Activated CD8-positive, alpha-beta memory T cell treated with anti-CD3 and anti-CD28 coated beads, Interleukin-2, amount 50 U/mL, for 24 hours (primary cell): Measurements from ENCODE around the gene AKAP5.
"Not testable (repeated sequence)": the region's sequence is repeated elsewhere in the genome, so short reads cannot be mapped to it uniquely, and the experiment has no call there.

Experiments used
- DNase-seq: peaks from one replicate; pipeline ENCODE4 v3.0.0-alpha.2; 2020; ENCODE audit errors: extremely low read depth

Gene AKAP5

GRCh38 chr14:64502887-64503433 lies 37.7 kb downstream of the AKAP5 start:
- no peak for DNase-seq

GRCh38 chr14:64503434-64504309 lies 38.4 kb downstream of the AKAP5 start, which contains the start of gene ZBTB25:
ZBTB25 (minus strand) TSS chr14:64503838; CDS start chr14:64490533, 13,305 bp downstream.
- peak; percentile 86 for DNase-seq

DNA sequence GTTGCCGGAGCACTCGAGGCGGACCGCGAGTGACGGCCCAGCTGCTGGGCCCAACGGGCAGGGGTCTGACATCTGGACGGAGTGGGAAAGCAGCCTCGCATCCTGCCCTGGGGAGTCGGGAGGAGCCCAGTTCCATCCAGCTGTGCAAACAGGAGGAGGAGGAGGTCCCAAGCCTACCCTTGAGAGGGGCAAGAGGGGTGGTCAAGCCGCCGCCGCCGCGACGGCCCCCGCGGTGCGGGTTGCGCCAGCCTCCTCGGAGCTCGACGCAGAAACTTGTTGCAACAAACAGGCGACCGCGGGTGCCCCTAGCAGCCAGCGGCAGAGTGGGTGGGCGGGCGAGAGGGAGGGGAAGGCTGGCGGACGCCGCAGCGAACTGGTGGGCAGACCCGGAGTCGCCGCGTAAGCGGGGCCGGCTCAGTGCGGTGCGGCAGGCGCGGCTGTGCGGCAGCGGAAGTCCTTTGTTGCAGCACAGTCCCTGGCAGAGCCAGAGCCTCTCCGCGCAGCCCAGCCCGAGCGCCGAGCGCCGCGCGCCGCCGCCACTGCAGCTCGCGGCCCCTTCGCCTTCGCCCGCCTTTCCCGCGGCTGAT lies 39.1 kb downstream of the AKAP5 start, which contains the start of gene ZBTB1:
Gene ZBTB1 (plus strand): TSS at position 461 of the 587 bp plus-strand sequence. CDS start 16,735 bp downstream, outside the sequence.
- peak; percentile 75 for DNase-seq

DNA sequence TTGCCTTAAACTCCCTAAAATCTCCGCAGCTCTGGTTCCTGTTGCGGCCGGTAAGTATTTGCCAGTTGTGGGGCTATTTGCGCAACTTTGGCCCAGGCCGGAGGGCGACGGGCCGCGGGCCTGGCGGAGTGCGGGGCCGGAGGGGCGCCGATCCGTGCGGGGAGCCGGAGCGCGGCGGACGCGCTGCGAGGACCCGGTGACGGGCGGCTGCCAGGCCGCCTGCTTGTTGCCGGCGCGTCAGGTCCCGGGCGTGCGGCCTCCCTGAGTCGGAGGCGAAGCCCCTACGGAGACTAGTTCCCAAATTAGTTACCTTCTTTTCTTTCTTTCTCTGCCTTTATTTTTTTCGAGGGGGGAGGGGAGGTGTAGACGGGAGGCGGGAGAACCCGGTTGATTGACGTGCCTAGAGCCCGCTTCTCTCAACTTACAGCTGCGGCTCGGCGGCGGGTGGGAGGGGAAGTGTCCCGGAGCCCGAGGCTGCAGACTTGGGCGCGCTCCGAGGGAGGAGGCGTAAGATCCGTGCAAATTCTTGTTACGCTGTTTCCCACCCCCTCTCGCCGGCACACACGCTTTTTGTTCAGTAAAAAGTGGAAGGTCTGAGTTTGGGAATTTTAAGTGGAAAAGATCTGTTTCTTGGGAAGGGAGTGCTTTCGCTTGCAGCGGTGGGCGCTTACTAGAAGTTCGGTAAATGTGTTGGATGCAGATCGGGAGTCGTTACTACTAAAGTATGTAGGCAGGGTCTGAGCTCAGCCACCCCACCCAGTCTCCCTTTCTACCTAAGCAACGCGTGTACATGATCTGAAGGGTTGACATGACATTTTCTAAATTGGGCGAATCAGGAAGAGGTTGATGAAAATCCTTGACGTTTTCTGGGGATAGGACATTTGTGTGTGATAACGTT lies 39.8 kb downstream of the AKAP5 start:
- peak; percentile 64 for DNase-seq

GRCh38 chr14:64506721-64507120 lies 41.4 kb downstream of the AKAP5 start:
- DNase-seq, result no peak

DNA sequence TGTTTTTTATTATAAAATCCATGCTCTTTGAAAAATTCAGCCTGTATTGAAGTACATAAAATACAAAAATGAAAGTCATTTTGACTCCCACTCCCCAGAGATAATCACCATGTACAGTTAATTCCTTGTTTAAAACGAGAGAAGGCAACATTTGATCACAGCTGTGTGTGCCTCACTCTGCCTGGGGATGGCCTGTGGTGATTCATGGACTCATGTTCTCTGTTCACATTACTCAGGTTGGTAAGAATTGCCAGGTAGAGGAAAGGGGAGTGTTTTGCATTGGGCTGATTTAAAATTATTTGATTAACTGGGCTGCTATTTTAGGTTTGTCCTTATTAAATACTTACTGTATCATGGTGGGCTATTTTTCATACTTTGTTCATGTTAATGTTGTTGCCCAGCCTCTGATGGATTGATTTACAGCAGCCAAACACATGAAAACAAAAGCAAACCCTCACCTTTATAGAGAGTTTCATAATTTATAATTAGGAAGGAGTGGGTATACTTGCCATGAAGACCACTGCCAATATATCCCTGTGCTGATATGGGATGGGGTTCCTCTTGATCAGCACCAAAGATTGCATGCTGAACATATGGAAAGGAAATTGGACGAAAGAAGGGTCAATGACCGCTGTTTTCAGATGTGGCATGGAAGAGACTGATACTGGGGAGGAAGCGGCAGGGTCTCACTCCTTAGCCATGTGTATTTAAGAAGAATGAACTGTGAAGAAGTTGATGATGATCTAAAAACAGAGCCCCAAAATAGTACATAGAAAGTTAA lies 42.3 kb downstream of the AKAP5 start:
- DNase-seq, result no peak

- DNase-seq, result no peak
Measured at GRCh38 chr14:64508215-64508776, 43.0 kb downstream of the AKAP5 start.

DNA sequence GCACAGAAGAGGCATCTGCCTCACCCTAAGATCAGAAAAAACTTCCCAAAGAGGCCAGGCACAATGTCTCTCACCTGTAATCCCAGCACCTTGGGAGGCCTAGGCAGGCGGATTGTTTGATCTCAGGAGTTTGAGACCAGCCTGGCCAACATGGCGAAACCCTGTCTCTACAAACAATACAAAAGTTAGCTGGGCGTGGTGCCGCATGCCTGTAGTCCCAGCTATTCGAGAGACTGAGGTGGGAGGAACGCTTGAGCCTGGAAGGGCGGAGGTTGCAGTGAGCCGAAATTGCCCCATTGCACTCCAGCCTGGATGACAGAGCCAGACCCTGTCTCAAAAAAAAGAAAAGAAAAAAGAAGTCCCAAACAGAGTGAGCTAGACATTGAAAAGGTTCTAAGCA lies 43.7 kb downstream of the AKAP5 start:
- no peak for DNase-seq

- DNase-seq, result peak; percentile 40
Measured at GRCh38 chr14:64510825-64511671, 45.7 kb downstream of the AKAP5 start.

GRCh38 chr14:64513271-64513670 lies 48.0 kb downstream of the AKAP5 start:
- no peak for DNase-seq

- DNase-seq, result no peak
Measured at GRCh38 chr14:64515053-64515452, 49.8 kb downstream of the AKAP5 start.

- no peak for DNase-seq
Measured at GRCh38 chr14:64516969-64517368, 51.7 kb downstream of the AKAP5 start.

DNA sequence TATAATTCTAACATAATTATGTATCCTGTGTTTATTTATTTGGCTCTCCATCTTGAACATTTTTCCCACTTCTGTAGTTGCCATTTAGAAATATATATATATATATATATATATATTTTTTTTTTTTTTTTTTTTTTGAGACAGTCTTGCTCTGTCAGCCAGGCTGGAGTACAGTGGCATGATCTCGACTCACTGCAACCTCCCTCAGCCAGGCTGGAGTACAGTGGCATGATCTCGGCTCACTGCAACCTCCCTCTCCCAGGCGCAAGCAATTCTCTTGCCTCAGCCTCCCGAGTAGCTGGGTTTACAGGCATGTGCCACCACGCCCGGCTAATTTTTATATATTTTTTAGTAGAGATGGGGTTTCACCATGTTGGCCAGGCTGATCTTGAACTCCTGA lies 52.4 kb downstream of the AKAP5 start:
- DNase-seq, result not testable (repeated sequence)

GRCh38 chr14:64518229-64518628 lies 52.9 kb downstream of the AKAP5 start:
- no peak for DNase-seq

GRCh38 chr14:64520699-64521098 lies 55.4 kb downstream of the AKAP5 start:
- no peak for DNase-seq

DNA sequence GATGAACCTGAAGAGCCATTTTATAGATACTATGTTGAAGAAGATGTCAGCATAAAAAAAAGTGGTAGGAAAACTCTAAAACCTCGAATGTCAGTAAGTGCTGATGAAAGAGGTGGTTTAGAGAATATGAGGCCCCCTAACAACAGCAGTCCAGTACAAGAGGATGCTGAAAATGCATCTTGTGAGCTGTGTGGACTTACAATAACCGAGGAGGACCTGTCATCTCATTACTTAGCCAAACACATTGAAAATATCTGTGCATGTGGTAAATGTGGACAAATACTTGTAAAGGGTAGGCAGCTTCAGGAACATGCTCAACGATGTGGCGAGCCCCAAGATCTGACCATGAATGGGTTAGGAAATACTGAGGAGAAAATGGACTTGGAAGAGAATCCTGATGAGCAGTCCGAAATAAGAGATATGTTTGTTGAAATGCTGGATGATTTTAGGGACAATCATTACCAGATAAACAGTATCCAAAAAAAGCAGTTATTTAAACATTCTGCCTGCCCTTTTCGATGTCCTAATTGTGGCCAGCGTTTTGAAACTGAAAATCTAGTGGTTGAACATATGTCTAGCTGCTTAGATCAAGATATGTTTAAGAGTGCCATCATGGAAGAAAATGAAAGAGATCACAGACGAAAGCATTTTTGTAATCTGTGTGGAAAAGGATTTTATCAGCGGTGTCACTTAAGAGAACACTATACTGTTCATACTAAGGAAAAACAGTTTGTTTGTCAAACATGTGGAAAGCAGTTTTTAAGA lies 57.5 kb downstream of the AKAP5 start:
- DNase-seq, result no peak
